DOHH2 (cell line): ENCODE results near the gene PPFIA1.
"Not testable (repeated sequence)": the region's sequence is repeated elsewhere in the genome, so short reads cannot be mapped to it uniquely, and the experiment has no call there.

ENCODE experiments used
- H3F3A ChIP-seq: fragments of 200-600 bp; sonication (generic), shearing (Covaris generic); 2 replicates; pipeline ENCODE4 v1.6.0; 2016; ENCODE audit warnings: antibody characterized with exemption, mild to moderate bottlenecking; ENCODE audit not compliant: control insufficient read depth, insufficient read depth
- H3K27ac ChIP-seq: fragments of 200-600 bp; sonication (generic); 2 replicates; pipeline ENCODE4 v1.5.1; 2014; ENCODE audit warnings: low read depth, mild to moderate bottlenecking, low read length, moderate library complexity
- H3K27me3 ChIP-seq: fragments of 200-600 bp; sonication (generic); 2 replicates; pipeline ENCODE4 v1.6.1; 2014; ENCODE audit warnings: mild to moderate bottlenecking, low read length, mixed read lengths; ENCODE audit not compliant: control insufficient read depth
- H3K36me3 ChIP-seq: fragments of 200-600 bp; sonication (generic); 2 replicates; pipeline ENCODE4 v1.6.1; 2014; ENCODE audit warnings: mild to moderate bottlenecking, low read length, moderate library complexity, mixed read lengths; ENCODE audit not compliant: control insufficient read depth
- H3K4me1 ChIP-seq: fragments of 200-600 bp; sonication (generic); 2 replicates; pipeline ENCODE4 v1.6.1; 2014; ENCODE audit warnings: mild to moderate bottlenecking, low read length, mixed read lengths; ENCODE audit not compliant: control insufficient read depth
- H3K4me2 ChIP-seq: fragments of 200-600 bp; sonication (generic); 2 replicates; pipeline ENCODE4 v1.6.0; 2014; ENCODE audit warnings: mild to moderate bottlenecking, low read length, moderate library complexity
- H3K4me3 ChIP-seq: fragments of 200-600 bp; sonication (generic); 2 replicates; pipeline ENCODE4 v1.5.1; 2014; ENCODE audit warnings: mild to moderate bottlenecking, low read length, mixed read lengths
- H3K79me2 ChIP-seq: fragments of 200-600 bp; sonication (generic); 2 replicates; pipeline ENCODE4 v1.6.1; 2014; ENCODE audit warnings: mild to moderate bottlenecking, low read length, mixed read lengths; ENCODE audit not compliant: control insufficient read depth
- H3K9me2 ChIP-seq: fragments of 200-600 bp; sonication (generic); replicated peaks from 2 replicates; pipeline ENCODE4 v1.6.1; 2014; ENCODE audit warnings: mild to moderate bottlenecking, low read length, mixed read lengths; ENCODE audit not compliant: control insufficient read depth
- H3K9me3 ChIP-seq: fragments of 200-600 bp; sonication (generic); 2 replicates; pipeline ENCODE4 v1.6.1; 2014; ENCODE audit warnings: antibody characterized with exemption, low read length, mixed read lengths; ENCODE audit not compliant: control insufficient read depth, insufficient read depth
- H4K20me1 ChIP-seq: fragments of 200-600 bp; sonication (generic); 2 replicates; pipeline ENCODE4 v1.6.0; 2014; ENCODE audit warnings: low read depth, mild to moderate bottlenecking, antibody characterized with exemption, low read length, moderate library complexity; ENCODE audit not compliant: control insufficient read depth, insufficient read depth
- CTCF ChIP-seq: fragments of 200-600 bp; sonication (generic); IDR thresholded peaks from one replicate; pipeline ENCODE4 v1.5.1; 2014; ENCODE audit warnings: antibody characterized with exemption, mild to moderate bottlenecking, low read depth, low read length; ENCODE audit not compliant: poor library complexity, severe bottlenecking
- EZH2phosphoT487 ChIP-seq: fragments of 200-600 bp; sonication (generic); IDR thresholded peaks from 2 replicates; pipeline ENCODE4 v1.6.1; 2017; ENCODE audit warnings: borderline replicate concordance, mild to moderate bottlenecking, antibody characterized with exemption, low read length, moderate library complexity, mixed read lengths

Gene PPFIA1

GRCh38 chr11:70255477-70256116 lies 14.9 kb upstream of the PPFIA1 start:
- Histone ChIP-seq H3K9me2 (no peaks in the 10 kb centered on the region), H3F3A (no peaks in the 10 kb centered on the region), H3K9me3 (no peaks in the 10 kb centered on the region), H3K27me3 (peaks cover 3% of the 10 kb centered on the region; the same call in 1 of the 2 replicates), H4K20me1 (no peaks in the 10 kb centered on the region), H3K4me3 (no peak overlapping the region), H3K27ac (no peak overlapping the region), H3K4me1 (peaks cover 8% of the 10 kb centered on the region), H3K4me2 (no peak overlapping the region), H3K79me2 (no peaks in the 10 kb centered on the region), H3K36me3 (no peaks in the 10 kb centered on the region)
- TF ChIP-seq CTCF (no peak), EZH2phosphoT487 (no peak)

GRCh38 chr11:70259077-70259476 lies 11.4 kb upstream of the PPFIA1 start:
- not testable (repeated sequence) for H3K79me2 ChIP-seq, H3K4me1 ChIP-seq, H3K4me2 ChIP-seq, H3K36me3 ChIP-seq, H4K20me1 ChIP-seq, H3K4me3 ChIP-seq, H3K27me3 ChIP-seq, H3K9me2 ChIP-seq, H3K9me3 ChIP-seq, H3K27ac ChIP-seq, H3F3A ChIP-seq

GRCh38 chr11:70262951-70263350 lies 7.5 kb upstream of the PPFIA1 start:
- Histone ChIP-seq H4K20me1 (no peaks in the 10 kb centered on the region), H3F3A (no peaks in the 10 kb centered on the region), H3K9me2 (no peaks in the 10 kb centered on the region), H3K36me3 (no peaks in the 10 kb centered on the region), H3K79me2 (no peaks in the 10 kb centered on the region), H3K9me3 (no peaks in the 10 kb centered on the region), H3K4me3 (no peak overlapping the region), H3K27me3 (peaks cover 8% of the 10 kb centered on the region), H3K27ac (no peak overlapping the region), H3K4me2 (no peak overlapping the region), H3K4me1 (peaks cover 8% of the 10 kb centered on the region)
- no peak for TF ChIP-seq EZH2phosphoT487
- TF ChIP-seq CTCF: no peak

GRCh38 chr11:70263363-70263762 lies 7.1 kb upstream of the PPFIA1 start:
- Histone ChIP-seq H3K4me2 (no peak overlapping the region), H3K4me1 (peaks cover 8% of the 10 kb centered on the region), H3K36me3 (no peaks in the 10 kb centered on the region), H3F3A (no peaks in the 10 kb centered on the region), H4K20me1 (no peaks in the 10 kb centered on the region), H3K4me3 (no peak overlapping the region), H3K27ac (no peak overlapping the region), H3K79me2 (no peaks in the 10 kb centered on the region), H3K9me2 (no peaks in the 10 kb centered on the region), H3K27me3 (peaks cover 8% of the 10 kb centered on the region), H3K9me3 (no peaks in the 10 kb centered on the region)
- TF ChIP-seq EZH2phosphoT487 (no peak), CTCF (no peak)
